Endothelial cell of umbilical vein (primary cell): ENCODE results near the gene ATOSA. TPM values are rescaled to one million over a fixed set of nuclear protein-coding genes. Genes with fewer than 3 reads are reported as not detected.

Source experiments
- BruUV-seq: library from RNA; stranded (reverse); fragments of 400-500 nt; replicated peaks from 2 replicates; lab custom pipeline; 2021; lab: Mats Ljungman, UMichigan
- CTCF ChIA-PET: fragments of 300-600, 350-600 bp; sonication (Branson Sonifier 250); formaldehyde crosslinking; loops from one replicate; lab custom pipeline; 2021; ENCODE audit warnings: antibody characterized with exemption, inconsistent platforms; lab: Charles Lee
- POLR2A ChIA-PET: fragments of 300-600, 350-600 bp; sonication (Branson Sonifier 250); formaldehyde crosslinking; loops from one replicate; lab custom pipeline; 2021; ENCODE audit warnings: antibody characterized with exemption, inconsistent platforms; lab: Charles Lee
- DNase-seq: peaks from one replicate; pipeline ENCODE4 v3.0.0-alpha.2; 2011; ENCODE audit warnings: low read depth, low spot score
- FAIRE-seq: peaks from 2 replicates; lab custom pipeline; 2011; peaks lifted over from hg19 to GRCh38; lab: Jason Lieb, UNC
- H2AFZ ChIP-seq: 2 replicates; pipeline ENCODE4 v1.6.0; 2012; ENCODE audit warnings: low read depth, low read length, control low read depth, inconsistent platforms
- H3K27ac ChIP-seq: 2 replicates; pipeline ENCODE4 v1.5.1; 2011; ENCODE audit warnings: low read depth, mild to moderate bottlenecking, control low read depth, low read length, moderate library complexity; ENCODE audit not compliant: insufficient read depth
- H3K27me3 ChIP-seq, 2 experiments: 2 replicates each; pipeline versions ENCODE4 v1.6.0 to v1.6.1; 2011; ENCODE audit warnings: low read length in 2 of 2, mixed read lengths in 1 of 2; ENCODE audit not compliant: control insufficient read depth in 2 of 2, insufficient read depth in 2 of 2
- H3K36me3 ChIP-seq, 2 experiments: 2 replicates in 1 of 2; 3 replicates in 1 of 2; pipeline ENCODE4 v1.5.1; 2011; ENCODE audit warnings: low read length in 2 of 2, mild to moderate bottlenecking in 1 of 2, moderate library complexity in 1 of 2; ENCODE audit not compliant: control insufficient read depth in 2 of 2, insufficient read depth in 2 of 2; ENCODE audit errors: extremely low read depth in 1 of 2
- H3K4me1 ChIP-seq: 3 replicates; pipeline ENCODE4 v1.5.1; 2011; ENCODE audit warnings: mild to moderate bottlenecking, low read length; ENCODE audit not compliant: control insufficient read depth, insufficient read depth; ENCODE audit errors: extremely low read depth
- H3K4me2 ChIP-seq: 2 replicates; pipeline ENCODE4 v1.6.1; 2011; ENCODE audit warnings: low read length, control low read depth, mixed read lengths; ENCODE audit not compliant: insufficient read depth
- H3K4me3 ChIP-seq, 3 experiments: fragments of 200-600 bp in 1 of 3; sonication (generic), shearing (Covaris generic) in 1 of 3; replicated peaks in 1 of 3; 2 replicates each; pipeline ENCODE4 v1.5.1; 2011 to 2016; ENCODE audit warnings: control low read depth in 3 of 3, low read length in 3 of 3, mild to moderate bottlenecking in 2 of 3, inconsistent platforms in 1 of 3, low read depth in 1 of 3, moderate library complexity in 1 of 3; ENCODE audit not compliant: insufficient read depth in 1 of 3
- H3K79me2 ChIP-seq: 2 replicates; pipeline ENCODE4 v1.6.0; 2012; ENCODE audit warnings: low read length, inconsistent platforms; ENCODE audit not compliant: control insufficient read depth, insufficient read depth
- H3K9ac ChIP-seq: replicated peaks from 2 replicates; pipeline ENCODE3; 2011; ENCODE audit warnings: low read length, control low read depth; ENCODE audit not compliant: insufficient read depth; ENCODE audit errors: extremely low read depth
- H3K9me1 ChIP-seq: replicated peaks from 3 replicates; pipeline ENCODE4 v1.6.0; 2011; ENCODE audit warnings: mild to moderate bottlenecking, low read length; ENCODE audit not compliant: control insufficient read depth, insufficient read depth; ENCODE audit errors: extremely low read depth
- H3K9me3 ChIP-seq: replicated peaks from 2 replicates; pipeline ENCODE4 v1.5.1; 2012; ENCODE audit warnings: low read length, inconsistent platforms; ENCODE audit not compliant: control insufficient read depth, insufficient read depth
- H4K20me1 ChIP-seq: replicated peaks from 2 replicates; pipeline ENCODE3; 2011; ENCODE audit warnings: mild to moderate bottlenecking, low read length; ENCODE audit not compliant: control insufficient read depth, insufficient read depth; ENCODE audit errors: extremely low read depth
- EZH2 ChIP-seq: IDR thresholded peaks from 2 replicates; pipeline ENCODE4 v1.6.1; 2012; ENCODE audit warnings: borderline replicate concordance, low read depth, mild to moderate bottlenecking, moderate library complexity, low read length, inconsistent platforms; ENCODE audit not compliant: severe bottlenecking
- FOS ChIP-seq: IDR thresholded peaks from 2 replicates; pipeline ENCODE4 v1.6.1; 2011; ENCODE audit warnings: mild to moderate bottlenecking, low read length, moderate library complexity, borderline replicate concordance; ENCODE audit not compliant: insufficient read depth
- GATA2 ChIP-seq: IDR thresholded peaks from 2 replicates; pipeline ENCODE4 v1.7.0; 2011; ENCODE audit warnings: low read depth, mild to moderate bottlenecking, moderate library complexity, mixed read lengths, low read length; ENCODE audit not compliant: insufficient read length, insufficient read depth
- JUN ChIP-seq: IDR thresholded peaks from 2 replicates; pipeline ENCODE4 v1.6.1; 2011; ENCODE audit warnings: borderline replicate concordance, low read depth; ENCODE audit not compliant: insufficient read length, insufficient read depth
- MAX ChIP-seq: IDR thresholded peaks from 2 replicates; pipeline ENCODE4 v1.6.1; 2011; ENCODE audit not compliant: insufficient read depth, insufficient read length
- MYC ChIP-seq: IDR thresholded peaks from one replicate; pipeline ENCODE4 v1.6.1; 2011; ENCODE audit warnings: mild to moderate bottlenecking, low read depth, low read length
- POLR2A ChIP-seq: IDR thresholded peaks from 2 replicates; pipeline ENCODE4 v1.6.1; 2012; ENCODE audit warnings: low read depth, mild to moderate bottlenecking, control low read depth, low read length
- POLR2AphosphoS5 ChIP-seq: IDR thresholded peaks from 2 replicates; pipeline ENCODE4 v1.6.1; 2012; ENCODE audit warnings: low read depth, mild to moderate bottlenecking, control low read depth, low read length, moderate library complexity; ENCODE audit not compliant: insufficient read depth
- dilution Hi-C: fragments of 300-500 bp; cut with MboI; formaldehyde crosslinking; loops from one replicate; pipeline ENCODE4 v1.15.0; 2019; ENCODE audit warnings: low sequenced_read_pairs; ENCODE audit not compliant: extremely low pct_ligation_motif_present
- intact Hi-C: fragments of 100-400 bp; cut with micrococcal nuclease; formaldehyde crosslinking; loops from one replicate; pipeline ENCODE4 v1.10.0; 2022
- polyA plus RNA-seq, 4 experiments: library from polyadenylated mRNA; depleted of rRNA in 3 of 4; stranded (reverse) in 3 of 4; unstranded in 1 of 4; fragments of >200 nt; gene quantifications; 2 replicates each; pipeline versions ENCODE4 v1.2.1 to v1.2.3, GENCODE V29; 2011 to 2012; ENCODE audit warnings: missing spikeins in 1 of 4
- total RNA-seq: library from RNA; stranded (reverse); gene quantifications from 2 replicates; pipeline ENCODE4 v1.2.3, GENCODE V29; 2021
- TF ChIP-seq, protein P1 (sequence below), 2 donors: IDR thresholded peaks; 1 replicate in 1 of 2; 2 replicates in 1 of 2; pipeline ENCODE4 v1.5.1; 2011; ENCODE audit warnings: low read length in 2 of 2, mild to moderate bottlenecking in 2 of 2, moderate library complexity in 2 of 2, control low read depth in 1 of 2, inconsistent platforms in 1 of 2, low read depth in 1 of 2; ENCODE audit not compliant: insufficient read depth in 1 of 2; ENCODE audit errors: extremely low read depth in 1 of 2

The ATOSA gene
- total and polyA plus RNA-seq, 2 donors (not counting 3 experiments of a cell fraction or from before 2014, with no cell fraction given) = 19.4 to 41.1 TPM

GRCh38 chr15:52673734-52674133 is 5.5 kb downstream of the ATOSA start:
- BruUV-seq = no TSS peak
- Histone ChIP-seq H3K4me1 (peaks cover 14% of the 10 kb centered on the region), H3K9ac (no peak overlapping the region), H3K4me2 (no peak overlapping the region), H3K4me3 (no peak overlapping the region), H3K36me3 (peaks cover 5 to 6% of the 10 kb centered on the region in 2 experiments), H2AFZ (no peak overlapping the region), H3K9me1 (no peaks in the 10 kb centered on the region), H3K9me3 (no peaks in the 10 kb centered on the region), H4K20me1 (no peaks in the 10 kb centered on the region), H3K27me3 (no peaks in the 10 kb centered on the region), H3K79me2 (peaks cover 3% of the 10 kb centered on the region), H3K27ac (no peak overlapping the region)
- TF ChIP-seq GATA2 (no peak), EZH2 (no peak), JUN (no peak), POLR2AphosphoS5 (no peak), FOS (no peak), MYC (no peak), POLR2A (no peak), MAX (no peak)
- TF ChIP-seq, protein P1, sequence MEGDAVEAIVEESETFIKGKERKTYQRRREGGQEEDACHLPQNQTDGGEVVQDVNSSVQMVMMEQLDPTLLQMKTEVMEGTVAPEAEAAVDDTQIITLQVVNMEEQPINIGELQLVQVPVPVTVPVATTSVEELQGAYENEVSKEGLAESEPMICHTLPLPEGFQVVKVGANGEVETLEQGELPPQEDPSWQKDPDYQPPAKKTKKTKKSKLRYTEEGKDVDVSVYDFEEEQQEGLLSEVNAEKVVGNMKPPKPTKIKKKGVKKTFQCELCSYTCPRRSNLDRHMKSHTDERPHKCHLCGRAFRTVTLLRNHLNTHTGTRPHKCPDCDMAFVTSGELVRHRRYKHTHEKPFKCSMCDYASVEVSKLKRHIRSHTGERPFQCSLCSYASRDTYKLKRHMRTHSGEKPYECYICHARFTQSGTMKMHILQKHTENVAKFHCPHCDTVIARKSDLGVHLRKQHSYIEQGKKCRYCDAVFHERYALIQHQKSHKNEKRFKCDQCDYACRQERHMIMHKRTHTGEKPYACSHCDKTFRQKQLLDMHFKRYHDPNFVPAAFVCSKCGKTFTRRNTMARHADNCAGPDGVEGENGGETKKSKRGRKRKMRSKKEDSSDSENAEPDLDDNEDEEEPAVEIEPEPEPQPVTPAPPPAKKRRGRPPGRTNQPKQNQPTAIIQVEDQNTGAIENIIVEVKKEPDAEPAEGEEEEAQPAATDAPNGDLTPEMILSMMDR (IDR thresholded peaks at IDR 0.05; ENCODE audit: extremely low read depth in 1 of 2, insufficient read depth in 1 of 2, low read depth in 1 of 2, low read length in 2 of 2) = no peak
- DNase-seq (no peak), FAIRE-seq (no peak)
- intact Hi-C loops = no loop called here
- ChIA-PET POLR2A (no interaction called here), CTCF (interaction anchor here (1.0 kb wide), 1 partner anchor 21 kb away, joined by 3 read pairs; no protein-coding TSS in a partner anchor)
- dilution Hi-C loops = no loop called here
